GM21423 (cell line): Measurements from ENCODE around the gene POU2F2.
"Not testable (repeated sequence)": the region's sequence is repeated elsewhere in the genome, so short reads cannot be mapped to it uniquely, and the experiment has no call there.

Experiments used
- ATAC-seq: cut with Tn5 transposase; IDR thresholded peaks from one replicate; pipeline ENCODE4 v1.9.1; 2021; ENCODE audit warnings: mild to moderate bottlenecking, moderate library complexity; ENCODE audit not compliant: unreplicated experiment

Gene POU2F2

DNA sequence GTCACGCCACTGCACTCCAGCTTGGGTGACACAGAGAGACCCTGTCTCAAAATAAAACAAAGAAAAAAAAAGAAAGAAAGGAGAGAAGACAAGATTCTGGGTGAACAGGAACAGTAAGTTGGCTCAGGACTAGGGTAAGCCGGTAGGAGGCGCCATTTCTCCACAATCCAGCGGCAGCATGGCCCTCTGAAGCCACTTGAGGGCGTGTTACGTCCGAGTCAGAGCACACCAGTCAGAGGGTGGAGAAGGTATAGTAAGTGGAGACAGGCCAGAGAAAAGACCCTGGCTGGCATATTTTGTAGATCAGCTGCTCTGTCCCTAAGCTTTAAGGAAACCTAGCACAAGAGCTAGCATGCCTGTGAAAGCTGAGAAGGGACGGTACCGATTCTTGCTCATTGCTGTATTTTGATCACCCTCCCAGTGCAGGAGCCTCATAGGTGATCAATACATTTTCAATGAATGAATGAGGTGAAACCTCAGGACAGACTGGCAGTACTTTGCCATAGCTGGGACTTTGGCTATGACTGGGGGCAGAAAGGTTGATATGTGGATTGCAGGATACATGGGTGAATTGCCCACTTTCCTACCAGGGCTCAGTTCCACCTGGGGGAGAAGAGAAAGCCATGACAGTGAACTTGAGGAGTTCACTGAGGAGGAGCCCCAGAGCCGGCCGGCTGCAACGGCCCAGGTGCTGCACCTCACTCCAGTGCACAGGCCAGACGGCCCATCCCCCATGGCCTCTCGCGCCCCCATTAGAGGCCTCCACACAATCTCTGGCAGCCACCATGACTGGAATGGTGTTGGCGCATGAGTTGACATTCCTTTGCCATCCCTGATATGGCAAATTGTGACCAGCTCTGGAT is 23.5 kb downstream of the POU2F2 start:
- ATAC-seq, result peak; percentile 59

GRCh38 chr19:42105368-42105767 is 26.9 kb downstream of the POU2F2 start:
- no peak for ATAC-seq

DNA sequence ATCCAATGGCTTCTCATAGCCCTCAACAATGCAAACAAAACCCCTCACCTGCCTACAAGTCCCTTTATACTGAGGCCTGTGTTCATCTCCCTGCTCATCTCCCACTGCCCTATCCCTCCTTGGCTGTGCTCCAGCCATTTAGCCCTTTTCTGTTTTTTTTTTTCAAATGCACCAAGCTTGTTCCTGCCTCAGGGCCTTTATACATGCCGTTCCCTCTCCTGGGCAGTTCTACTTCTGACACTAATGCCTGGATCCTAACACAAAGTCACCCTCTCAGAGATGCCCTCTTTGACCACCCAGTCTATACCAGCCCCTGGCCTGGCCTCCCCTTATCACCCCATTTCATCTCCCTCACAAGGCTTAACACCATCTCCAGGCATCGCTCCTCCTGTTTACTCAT is 29.4 kb downstream of the POU2F2 start:
- no peak for ATAC-seq

DNA sequence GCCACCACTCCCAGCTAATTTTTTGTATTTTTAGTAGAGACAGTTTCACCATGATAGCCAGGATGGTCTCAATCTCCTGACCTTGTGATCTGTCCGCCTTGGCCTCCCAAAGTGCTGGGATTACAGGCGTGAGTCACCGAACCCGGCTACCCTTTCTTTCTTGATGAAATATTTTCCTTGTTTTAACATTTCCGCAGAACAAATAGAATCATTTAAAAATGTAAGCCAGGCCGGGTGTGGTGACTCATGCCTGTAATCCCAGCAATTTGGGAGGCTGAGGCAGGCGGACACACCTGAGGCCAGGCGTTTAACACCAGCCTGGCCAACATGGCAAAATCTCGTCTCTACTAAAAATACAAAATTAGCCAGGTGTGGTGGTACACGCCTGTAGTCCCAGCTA is 32.0 kb downstream of the POU2F2 start:
- not testable (repeated sequence) for ATAC-seq

GRCh38 chr19:42099336-42099925 is 32.8 kb downstream of the POU2F2 start:
- no peak for ATAC-seq

DNA sequence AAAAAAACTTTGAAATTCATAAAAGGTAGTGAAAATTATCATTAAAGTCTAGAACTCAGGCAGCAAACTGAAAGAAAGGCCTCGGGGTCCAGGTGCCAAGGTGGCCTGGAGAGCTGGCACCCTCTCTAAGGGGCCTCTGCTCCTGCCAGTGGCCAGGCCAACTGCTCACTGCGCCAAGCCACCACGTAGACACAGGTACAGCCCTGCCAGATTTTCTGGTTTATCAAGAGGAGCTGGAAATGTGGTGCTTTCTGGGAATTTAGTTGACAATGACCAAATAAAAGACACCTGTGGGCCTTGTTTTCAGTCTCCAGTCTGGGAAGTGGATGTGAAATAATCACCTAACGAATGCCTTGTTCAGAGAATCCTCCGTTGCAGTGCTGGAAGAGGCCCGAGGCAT is 33.5 kb downstream of the POU2F2 start:
- no peak for ATAC-seq

GRCh38 chr19:42097461-42097860 is 34.8 kb downstream of the POU2F2 start:
- no peak for ATAC-seq

GRCh38 chr19:42096255-42096837 is 35.9 kb downstream of the POU2F2 start:
- no peak for ATAC-seq

DNA sequence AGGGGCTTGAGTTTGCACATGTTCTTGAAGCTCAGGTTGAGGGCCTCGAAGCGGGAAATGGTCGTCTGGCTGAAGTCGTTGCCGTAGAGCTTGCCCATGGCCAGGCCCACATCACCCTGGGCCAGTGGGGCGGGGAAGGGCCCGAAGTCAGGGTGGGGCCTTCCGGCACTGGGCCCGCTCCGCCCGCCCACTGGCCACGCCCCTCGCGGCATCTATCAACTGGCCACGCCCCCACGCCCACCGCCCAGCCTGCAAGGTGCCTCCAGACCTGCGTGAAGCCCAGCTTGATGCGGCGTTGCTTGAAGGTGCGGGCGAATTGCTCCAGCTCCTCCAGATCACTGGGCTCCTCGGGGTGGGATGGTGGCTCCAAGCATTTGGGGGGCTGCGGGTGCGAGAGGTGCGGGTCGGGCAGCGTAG is 36.4 kb downstream of the POU2F2 start:
- ATAC-seq, result no peak

DNA sequence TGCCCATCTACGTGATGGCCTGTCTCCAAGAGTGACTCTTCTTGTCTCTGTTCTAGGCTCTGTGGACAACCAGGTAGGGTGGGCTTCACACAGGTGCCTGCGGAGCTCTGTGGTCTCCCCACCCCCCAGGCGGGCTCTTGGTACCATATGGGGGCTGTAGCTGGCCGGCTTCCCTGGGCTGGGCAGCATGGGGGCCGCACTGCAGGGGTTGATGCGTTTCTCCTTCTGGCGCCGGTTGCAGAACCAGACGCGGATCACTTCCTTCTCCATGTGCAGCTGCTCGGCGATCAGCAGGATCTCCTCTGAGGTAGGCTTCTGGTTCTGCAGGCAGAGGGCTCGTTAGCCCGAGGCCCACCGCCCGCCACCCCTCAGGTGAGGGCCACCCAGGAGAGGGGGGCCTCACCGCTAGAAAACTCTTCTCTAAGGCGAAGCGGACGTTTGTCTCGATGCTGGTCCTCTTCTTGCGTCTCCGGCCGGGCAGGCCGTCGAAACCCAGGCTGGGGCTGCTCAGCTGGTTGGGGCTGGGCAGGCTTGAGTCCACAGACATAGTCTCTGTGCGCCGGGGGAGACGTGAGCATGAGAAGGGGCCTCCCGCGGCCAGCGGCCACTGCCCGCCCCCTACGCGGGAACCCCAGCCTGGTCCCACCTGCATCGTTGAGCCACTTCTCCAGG is 37.0 kb downstream of the POU2F2 start:
- ATAC-seq, result no peak

- no peak for ATAC-seq
These were observed 38.3 kb downstream of the POU2F2 start for GRCh38 chr19:42093926-42094325.

GRCh38 chr19:42093505-42093904 is 38.7 kb downstream of the POU2F2 start:
- no peak for ATAC-seq

DNA sequence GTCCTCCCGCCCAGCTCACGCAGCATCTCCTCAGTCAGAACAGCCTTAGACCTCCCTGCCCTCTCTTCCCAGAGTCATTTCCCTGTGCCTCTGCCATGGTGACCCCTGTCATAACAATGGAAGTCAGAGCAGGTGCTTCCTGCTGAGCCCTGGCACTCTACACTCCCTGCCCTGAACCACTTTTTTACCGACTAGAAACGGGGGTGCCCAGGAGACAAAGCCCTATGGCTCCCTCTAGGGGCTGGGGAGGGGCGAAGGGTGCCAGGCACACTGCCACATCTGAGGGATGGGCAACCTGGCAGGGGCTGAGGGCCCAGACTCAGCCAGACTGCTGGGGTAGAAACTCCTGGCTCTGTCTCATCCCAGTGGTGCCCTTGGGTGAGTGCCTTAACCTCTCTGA is 39.9 kb downstream of the POU2F2 start:
- ATAC-seq, result no peak

GRCh38 chr19:42091742-42092141 is 40.5 kb downstream of the POU2F2 start:
- ATAC-seq, result no peak

GRCh38 chr19:42091300-42091699 is 40.9 kb downstream of the POU2F2 start:
- ATAC-seq, result no peak

DNA sequence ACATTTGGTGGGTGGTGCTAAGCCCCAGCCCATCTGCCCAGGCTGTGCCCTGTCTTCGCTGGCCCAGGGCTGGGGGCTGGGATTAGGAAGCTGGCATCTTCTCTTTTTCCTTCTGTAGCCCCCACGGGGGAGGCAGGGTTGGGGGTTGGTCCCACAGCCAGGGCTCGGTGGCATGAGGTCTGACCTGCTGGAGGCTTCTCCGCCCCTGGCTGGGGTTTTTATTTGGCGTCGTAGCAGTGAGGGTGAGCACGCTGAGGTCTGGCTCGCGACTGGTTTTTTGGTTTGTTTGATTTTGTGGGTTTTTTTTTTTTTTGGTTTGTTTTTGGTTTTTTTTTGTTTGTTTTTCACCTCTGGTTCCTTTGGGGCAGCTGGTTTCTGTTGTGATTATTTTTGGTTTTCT is 41.6 kb downstream of the POU2F2 start:
- no peak for ATAC-seq

DNA sequence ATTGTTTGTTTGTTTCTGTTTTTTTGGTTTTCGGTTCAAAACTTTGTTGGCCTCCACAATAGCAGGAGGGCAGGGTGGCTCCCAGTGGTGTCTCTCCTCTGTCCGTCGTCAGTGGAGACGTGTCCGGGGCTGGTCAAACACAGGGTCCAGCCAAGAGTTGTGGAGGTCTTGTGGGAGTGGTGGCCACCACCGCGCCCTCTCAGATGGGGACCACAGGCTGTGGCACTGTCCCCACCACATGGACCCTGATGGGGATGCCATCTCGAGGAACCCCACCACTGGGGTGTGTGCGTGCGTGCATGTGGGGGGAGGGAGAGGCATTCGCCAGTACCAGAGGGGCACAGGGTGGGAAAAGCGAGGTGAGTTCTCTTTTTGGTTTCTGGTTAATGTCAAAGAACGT is 42.5 kb downstream of the POU2F2 start:
- no peak for ATAC-seq

DNA sequence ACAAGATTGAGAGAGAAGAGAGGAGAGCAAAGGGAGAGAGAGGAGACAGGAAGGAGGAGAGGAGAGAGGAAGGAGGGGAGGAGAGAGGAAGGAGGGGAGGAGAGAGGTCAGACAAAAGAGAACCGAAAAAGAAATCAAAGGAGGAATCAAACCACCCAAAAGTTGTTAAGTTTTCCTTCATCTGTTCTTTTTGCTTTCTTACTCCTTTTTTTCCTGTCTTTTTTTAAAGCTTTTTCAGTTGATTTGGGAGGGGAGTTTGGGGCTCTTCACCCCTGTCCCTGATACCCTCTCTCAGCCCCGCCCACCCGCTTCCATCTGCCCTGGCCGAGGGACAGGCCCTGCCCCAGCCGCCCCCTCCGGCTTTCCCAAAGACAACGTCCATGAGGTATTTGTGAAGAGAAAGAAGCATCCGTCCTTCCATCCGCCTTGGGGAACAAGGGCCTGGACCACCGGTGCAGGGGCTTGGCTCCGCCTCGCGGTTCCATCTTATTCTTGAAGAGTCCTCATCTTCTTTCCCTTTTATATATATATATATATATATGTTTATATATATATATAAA is 43.0 kb downstream of the POU2F2 start:
- no peak for ATAC-seq

DNA sequence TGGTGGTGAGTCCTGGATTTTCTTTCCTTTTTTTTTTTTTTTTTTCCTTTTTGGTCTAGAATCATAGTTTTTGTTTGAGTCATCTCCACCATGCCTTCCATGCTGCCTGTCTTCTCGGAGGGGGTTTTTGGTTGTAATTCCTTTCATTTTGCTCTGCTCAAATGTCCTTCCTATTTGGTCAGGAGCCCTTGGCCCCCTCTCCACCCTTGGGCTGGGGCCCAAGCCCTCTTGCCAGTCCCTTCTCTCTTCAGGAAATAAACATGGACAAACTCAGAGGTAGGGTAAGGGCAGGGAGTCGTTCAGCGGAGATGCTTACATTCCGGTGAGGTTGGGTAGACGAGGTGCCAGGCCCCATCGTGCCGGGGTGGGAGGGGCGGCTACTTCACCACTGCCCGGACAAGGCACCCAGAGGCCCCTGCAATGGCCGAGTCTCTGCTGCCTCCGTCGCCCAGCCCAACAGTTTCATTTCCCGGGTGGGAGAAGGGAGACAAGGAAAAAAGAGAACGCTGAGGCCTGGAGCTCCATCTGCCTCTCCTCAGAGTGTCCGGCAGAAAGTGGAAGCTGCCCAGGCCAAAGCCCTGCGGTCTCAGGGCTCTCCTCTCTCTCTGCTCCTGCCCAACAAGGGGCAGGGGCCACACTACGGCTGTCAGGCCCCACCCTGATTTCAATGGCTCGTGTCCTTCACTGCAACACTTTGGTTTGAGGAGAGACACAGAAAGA is 43.6 kb downstream of the POU2F2 start:
- no peak for ATAC-seq

DNA sequence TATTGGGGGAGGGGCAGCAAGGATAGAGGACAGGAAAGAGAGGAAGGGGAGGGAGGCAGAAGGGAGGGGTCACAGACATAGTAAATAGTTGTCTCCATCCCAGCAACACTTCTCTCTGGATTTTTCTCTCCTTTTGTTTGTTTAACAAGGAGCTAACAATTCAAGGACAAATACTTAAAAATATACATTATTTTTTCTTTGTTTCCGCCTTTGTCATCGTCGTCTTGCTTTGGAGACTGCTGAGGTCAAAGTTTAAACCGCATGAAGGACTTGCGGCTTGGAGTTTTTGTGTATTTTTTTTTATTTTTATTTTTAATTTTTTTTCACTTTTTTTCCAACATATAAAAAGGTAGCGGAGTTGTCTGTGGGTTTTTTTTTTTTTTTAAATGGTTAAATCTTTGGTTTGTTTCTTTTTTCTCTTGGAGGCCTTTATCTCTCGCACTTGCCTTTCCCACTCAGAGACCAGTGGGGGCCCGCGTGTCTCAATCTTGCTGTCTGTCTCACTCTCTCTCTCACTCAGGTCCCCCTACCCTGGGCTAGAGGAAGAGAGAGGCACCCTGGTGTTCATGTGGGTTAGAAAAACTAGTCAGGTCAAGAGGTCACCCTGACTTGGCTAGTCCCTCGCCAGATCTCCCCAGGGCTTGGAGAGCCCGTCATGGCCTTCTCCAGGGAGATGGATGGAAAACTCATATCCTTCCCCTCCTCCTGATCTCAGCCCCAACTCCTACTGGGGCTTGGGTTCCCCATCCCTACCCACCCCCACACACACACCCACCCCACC is 45.3 kb downstream of the POU2F2 start:
- ATAC-seq, result no peak
